Kidney epithelial cell (primary cell): Measurements from ENCODE around the gene CDH6. TPM values are rescaled to one million over a fixed set of nuclear protein-coding genes. Genes with fewer than 3 reads are reported as not detected.

ENCODE experiments used
- DNase-seq: peaks from one replicate; pipeline ENCODE4 v3.0.0-alpha.2; 2010; ENCODE audit warnings: low read depth
- H3K27me3 ChIP-seq: 2 replicates; pipeline ENCODE4 v1.6.0; 2011; ENCODE audit warnings: low read length; ENCODE audit not compliant: control insufficient read depth, insufficient read depth
- H3K36me3 ChIP-seq: 2 replicates; pipeline ENCODE4 v1.5.1; 2011; ENCODE audit warnings: low read length; ENCODE audit not compliant: control insufficient read depth, insufficient read depth
- H3K4me3 ChIP-seq: 2 replicates; pipeline ENCODE4 v1.5.1; 2011; ENCODE audit warnings: low read depth, mild to moderate bottlenecking, control low read depth, low read length
- total RNA-seq: library from RNA; depleted of rRNA; stranded (reverse); fragments of >200 nt; gene quantifications from 2 replicates; pipeline ENCODE4 v1.2.3, GENCODE V29; 2015
- TF ChIP-seq, protein P1 (sequence below): IDR thresholded peaks from 2 replicates; pipeline ENCODE4 v1.5.1; 2011; ENCODE audit warnings: mild to moderate bottlenecking, moderate library complexity, low read length, control low read depth, inconsistent platforms; ENCODE audit not compliant: insufficient read depth, poor library complexity, severe bottlenecking

CDH6 gene
- total RNA-seq, 1 donor from 2014 or later = 66.2 TPM

DNA sequence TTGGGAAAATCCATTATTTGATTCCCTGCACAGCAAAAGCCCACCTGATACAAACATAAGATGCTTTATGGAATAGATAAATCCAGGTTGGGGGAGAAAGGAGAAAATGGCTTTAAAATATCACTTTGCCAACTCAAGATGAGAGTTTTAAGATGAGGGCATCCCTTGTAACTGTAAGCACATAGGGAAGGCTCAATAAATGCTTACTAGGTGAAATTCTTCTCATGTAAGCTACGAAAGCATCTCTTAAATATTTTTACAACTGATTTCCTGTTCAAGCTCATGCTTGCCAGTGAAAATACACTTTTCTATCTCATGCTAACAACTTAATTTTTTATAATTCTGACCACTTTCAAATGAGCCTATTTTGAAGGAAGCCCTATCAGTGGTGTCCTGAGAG, 11.5 kb downstream of the CDH6 start:
- no peak for DNase-seq
- Histone ChIP-seq H3K4me3 (no peak overlapping the region), H3K36me3 (no peaks in the 10 kb centered on the region), H3K27me3 (no peaks in the 10 kb centered on the region)
- TF ChIP-seq, protein P1, sequence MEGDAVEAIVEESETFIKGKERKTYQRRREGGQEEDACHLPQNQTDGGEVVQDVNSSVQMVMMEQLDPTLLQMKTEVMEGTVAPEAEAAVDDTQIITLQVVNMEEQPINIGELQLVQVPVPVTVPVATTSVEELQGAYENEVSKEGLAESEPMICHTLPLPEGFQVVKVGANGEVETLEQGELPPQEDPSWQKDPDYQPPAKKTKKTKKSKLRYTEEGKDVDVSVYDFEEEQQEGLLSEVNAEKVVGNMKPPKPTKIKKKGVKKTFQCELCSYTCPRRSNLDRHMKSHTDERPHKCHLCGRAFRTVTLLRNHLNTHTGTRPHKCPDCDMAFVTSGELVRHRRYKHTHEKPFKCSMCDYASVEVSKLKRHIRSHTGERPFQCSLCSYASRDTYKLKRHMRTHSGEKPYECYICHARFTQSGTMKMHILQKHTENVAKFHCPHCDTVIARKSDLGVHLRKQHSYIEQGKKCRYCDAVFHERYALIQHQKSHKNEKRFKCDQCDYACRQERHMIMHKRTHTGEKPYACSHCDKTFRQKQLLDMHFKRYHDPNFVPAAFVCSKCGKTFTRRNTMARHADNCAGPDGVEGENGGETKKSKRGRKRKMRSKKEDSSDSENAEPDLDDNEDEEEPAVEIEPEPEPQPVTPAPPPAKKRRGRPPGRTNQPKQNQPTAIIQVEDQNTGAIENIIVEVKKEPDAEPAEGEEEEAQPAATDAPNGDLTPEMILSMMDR = no peak

DNA sequence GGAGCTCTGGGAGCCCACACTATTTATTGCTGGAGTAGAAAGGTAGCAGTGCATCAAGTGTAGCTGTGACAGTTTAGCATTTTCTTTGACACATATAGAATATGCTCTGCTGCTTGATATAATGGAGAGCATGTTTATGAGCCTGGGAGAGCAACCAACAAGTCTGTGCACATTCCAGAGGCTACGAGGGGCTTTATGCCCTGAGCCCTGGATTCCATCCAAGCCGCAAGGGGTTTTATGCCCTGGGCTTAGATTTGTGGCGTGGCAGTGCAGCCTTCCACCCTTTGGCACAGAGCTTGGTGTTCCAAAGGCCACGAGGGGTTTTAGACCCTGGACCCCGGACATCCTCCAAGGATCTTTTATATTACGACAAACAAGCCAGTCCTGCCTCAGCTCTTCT, 14.6 kb downstream of the CDH6 start:
- TF ChIP-seq, protein P1 = no peak
- H3K36me3 ChIP-seq = no peaks in the 10 kb centered on the region
- no peaks in the 10 kb centered on the region for H3K27me3 ChIP-seq
- no peak overlapping the region for H3K4me3 ChIP-seq
- no peak for DNase-seq

DNA sequence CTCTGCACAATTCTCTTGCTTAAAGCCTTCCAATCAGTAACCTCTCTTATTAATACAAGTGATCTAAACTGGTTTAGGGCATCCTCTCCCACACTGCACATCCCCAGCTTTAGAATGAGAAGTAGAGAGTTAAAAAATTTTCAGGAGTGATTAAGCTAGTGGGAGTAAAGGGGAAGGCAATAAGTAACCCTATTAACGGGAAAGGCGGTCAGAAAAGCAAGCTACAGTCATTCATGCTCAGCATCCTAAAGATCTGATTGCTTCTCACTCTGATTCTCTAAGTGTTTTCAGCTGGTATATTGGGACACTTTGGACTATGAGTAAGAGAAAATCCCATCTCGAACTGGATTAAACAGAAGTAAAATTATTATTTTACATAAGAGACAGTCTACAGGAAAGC, 15.8 kb downstream of the CDH6 start:
- Histone ChIP-seq H3K27me3 (no peaks in the 10 kb centered on the region), H3K4me3 (no peak overlapping the region), H3K36me3 (no peaks in the 10 kb centered on the region)
- no peak for DNase-seq
- TF ChIP-seq, protein P1 = no peak

DNA sequence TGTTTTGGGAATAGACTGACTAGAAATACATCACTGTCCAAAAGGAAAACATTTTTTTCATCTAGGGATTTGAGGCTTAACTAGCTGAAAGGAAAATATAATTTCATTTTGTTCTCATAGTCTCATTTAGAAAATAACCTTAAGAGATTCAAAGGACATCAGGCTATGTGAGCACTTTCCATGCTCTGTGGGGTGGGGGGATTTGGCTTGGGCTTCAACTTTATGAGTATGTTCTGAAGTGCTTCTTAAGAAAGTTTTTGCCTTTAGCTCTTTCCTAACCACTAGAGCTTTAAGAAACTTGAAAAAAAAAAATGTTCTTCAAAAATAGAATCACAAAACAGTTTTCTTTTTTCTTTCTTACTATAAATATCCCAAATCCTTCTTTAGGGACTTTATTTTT, 17.6 kb downstream of the CDH6 start:
- Histone ChIP-seq H3K4me3 (no peak overlapping the region), H3K27me3 (no peaks in the 10 kb centered on the region), H3K36me3 (no peaks in the 10 kb centered on the region)
- TF ChIP-seq, protein P1 = no peak
- DNase-seq = no peak

DNA sequence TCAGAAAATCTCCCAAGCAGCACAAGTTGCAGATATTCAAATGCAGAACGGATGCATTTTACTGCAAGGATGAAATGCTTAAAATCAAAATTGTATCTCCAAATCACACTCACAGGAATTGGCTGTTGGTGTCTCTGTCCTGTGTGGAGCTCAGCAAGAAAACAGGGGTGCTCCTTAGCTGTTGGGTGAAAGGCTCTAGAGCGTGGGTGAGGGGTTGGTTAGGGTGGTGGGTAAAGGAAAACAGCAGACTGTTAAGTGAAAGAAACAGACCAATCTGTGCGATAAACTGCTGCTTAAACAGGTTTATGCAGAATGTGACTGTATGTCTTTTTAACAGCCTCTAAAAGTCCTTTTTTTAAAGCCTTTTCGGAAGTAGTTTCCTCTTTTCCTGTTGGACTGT, 19.8 kb downstream of the CDH6 start:
- H3K27me3 ChIP-seq = no peaks in the 10 kb centered on the region
- TF ChIP-seq, protein P1 = no peak
- no peak for DNase-seq
- no peak overlapping the region for H3K4me3 ChIP-seq
- H3K36me3 ChIP-seq = no peaks in the 10 kb centered on the region

DNA sequence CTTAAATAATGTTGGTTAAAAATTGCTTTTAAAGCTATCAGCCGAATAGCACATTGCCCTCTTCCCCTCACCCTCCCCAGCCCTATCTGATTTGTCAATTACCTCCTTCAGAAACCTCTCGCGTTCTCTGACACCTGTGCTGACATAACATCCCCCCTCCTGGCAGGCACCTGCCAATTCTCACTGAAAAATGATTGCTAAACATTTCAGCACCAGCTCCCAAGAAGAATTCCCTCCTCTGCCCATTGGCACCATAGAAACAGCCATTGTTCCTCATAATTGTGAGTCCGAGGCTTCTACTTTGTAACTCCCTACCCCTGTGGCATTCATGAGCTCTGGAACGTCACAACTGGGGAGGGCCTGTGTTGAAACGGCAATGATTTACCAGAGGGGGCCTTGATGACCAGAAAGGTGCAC, 20.2 kb downstream of the CDH6 start:
- no peaks in the 10 kb centered on the region for H3K36me3 ChIP-seq
- H3K27me3 ChIP-seq = no peaks in the 10 kb centered on the region
- TF ChIP-seq, protein P1 = no peak
- H3K4me3 ChIP-seq = no peak overlapping the region
- no peak for DNase-seq
